A549 (cell line): Measurements from ENCODE around the gene NLRP1.

Experiments used
- CEBPB ChIP-seq, 2 experiments: fragments of >200 bp in 1 of 2; sonication (Bioruptor Twin) in 1 of 2; formaldehyde crosslinking in 1 of 2; IDR thresholded peaks; 2 replicates each; pipeline ENCODE4 v1.6.1; 2012 to 2016
- CTCF ChIP-seq: fragments of >200 bp; sonication (Bioruptor Twin); formaldehyde crosslinking; IDR thresholded peaks from 3 replicates; pipeline ENCODE4 v1.5.1; 2016
- HOXA7 ChIP-seq: fragments of 250-450 bp; sonication (Bioruptor Pico); IDR thresholded peaks from 2 replicates; pipeline ENCODE4 v1.5.0; 2020; ENCODE audit warnings: mild to moderate bottlenecking, moderate library complexity
- JUN ChIP-seq, 2 experiments: fragments of >200 bp; sonication (Bioruptor Twin); formaldehyde crosslinking; IDR thresholded peaks; 2 replicates in 1 of 2; 3 replicates in 1 of 2; pipeline ENCODE4 v1.6.1; 2016 to 2017
- JUNB ChIP-seq: fragments of >200 bp; sonication (Bioruptor Twin); formaldehyde crosslinking; IDR thresholded peaks from 2 replicates; pipeline ENCODE4 v1.6.1; 2016
- MAX ChIP-seq: IDR thresholded peaks from 2 replicates; pipeline ENCODE4 v1.6.1; 2012
- POLR2A ChIP-seq: IDR thresholded peaks from 2 replicates; pipeline ENCODE4 v1.6.1; 2012; ENCODE audit warnings: mild to moderate bottlenecking, low read length
- RFX5 ChIP-seq: fragments of 450-650 bp; IDR thresholded peaks from 2 replicates; pipeline ENCODE4 v1.7.1; 2014; ENCODE audit warnings: antibody characterized with exemption, mild to moderate bottlenecking, moderate library complexity

GRCh38 chr17:5592382-5592781 is 8.1 kb upstream of the NLRP1 start:
- TF ChIP-seq CTCF (peak; percentile 87), JUN (IDR thresholded peaks at IDR 0.05) (no peak), MAX (no peak), CEBPB (IDR thresholded peaks at IDR 0.05) (no peak), JUNB (no peak), HOXA7 (CRISPR knock-in tag) (no peak), POLR2A (no peak), RFX5 (no peak)
